NCI-H524 (cell line): ENCODE results near the gene KLK10.

Experiments used
- DNase-seq, 2 experiments: peaks; one replicate each; lab custom pipeline; 2025; lab: John Stamatoyannopoulos, UW

Gene KLK10

GRCh38 chr19:50967929-50968715 lies 51.4 kb downstream of the KLK10 start:
- DNase-seq, result no peak

- no peak for DNase-seq
Observed at GRCh38 chr19:50964266-50964665, 55.2 kb downstream of the KLK10 start.

- no peak for DNase-seq
Observed at GRCh38 chr19:50963381-50963780, 56.1 kb downstream of the KLK10 start.
